Measurements from ENCODE around the gene MOSPD2.

The MOSPD2 gene

GRCh38 chrX:14837155-14837554 is 36.1 kb upstream of the MOSPD2 start:
- POLR2A ChIA-PET (ENCODE audit: low non-redundant PET) = no interaction called here

DNA sequence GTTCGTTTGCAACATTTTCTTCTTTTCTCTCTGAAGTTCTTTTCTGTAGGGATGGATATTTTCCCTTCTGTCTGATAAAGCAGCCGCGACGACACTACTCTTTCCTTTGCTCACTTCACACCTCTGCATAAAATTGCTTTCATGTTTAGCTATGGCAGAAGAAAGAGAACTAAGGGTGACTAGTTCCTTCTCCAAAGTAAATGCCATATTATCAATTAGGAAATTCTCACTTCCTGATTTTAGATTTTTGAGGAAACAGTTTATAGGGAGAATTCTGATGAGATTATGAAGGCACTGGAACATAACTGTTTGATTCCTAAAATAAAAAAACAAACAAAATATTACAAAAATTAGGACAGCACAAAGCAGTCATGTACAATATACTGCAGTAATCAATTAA is 29.6 kb upstream of the MOSPD2 start:
- no peak overlapping the region for H3K27ac ChIP-seq
- CTCF ChIA-PET = no interaction called here
- no peak for DNase-seq (ENCODE audit: low spot score)
- POLR2A ChIA-PET (ENCODE audit: low non-redundant PET) = no interaction called here
- TF ChIP-seq, protein P1, sequence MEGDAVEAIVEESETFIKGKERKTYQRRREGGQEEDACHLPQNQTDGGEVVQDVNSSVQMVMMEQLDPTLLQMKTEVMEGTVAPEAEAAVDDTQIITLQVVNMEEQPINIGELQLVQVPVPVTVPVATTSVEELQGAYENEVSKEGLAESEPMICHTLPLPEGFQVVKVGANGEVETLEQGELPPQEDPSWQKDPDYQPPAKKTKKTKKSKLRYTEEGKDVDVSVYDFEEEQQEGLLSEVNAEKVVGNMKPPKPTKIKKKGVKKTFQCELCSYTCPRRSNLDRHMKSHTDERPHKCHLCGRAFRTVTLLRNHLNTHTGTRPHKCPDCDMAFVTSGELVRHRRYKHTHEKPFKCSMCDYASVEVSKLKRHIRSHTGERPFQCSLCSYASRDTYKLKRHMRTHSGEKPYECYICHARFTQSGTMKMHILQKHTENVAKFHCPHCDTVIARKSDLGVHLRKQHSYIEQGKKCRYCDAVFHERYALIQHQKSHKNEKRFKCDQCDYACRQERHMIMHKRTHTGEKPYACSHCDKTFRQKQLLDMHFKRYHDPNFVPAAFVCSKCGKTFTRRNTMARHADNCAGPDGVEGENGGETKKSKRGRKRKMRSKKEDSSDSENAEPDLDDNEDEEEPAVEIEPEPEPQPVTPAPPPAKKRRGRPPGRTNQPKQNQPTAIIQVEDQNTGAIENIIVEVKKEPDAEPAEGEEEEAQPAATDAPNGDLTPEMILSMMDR (conservative IDR thresholded peaks at IDR 0.05; ENCODE audit: low read depth) = no peak

More at GRCh38 chrX:14837155-14837554, 36.1 kb upstream of the MOSPD2 start:
- TF ChIP-seq, protein P1 (conservative IDR thresholded peaks at IDR 0.05; ENCODE audit: low read depth) = no peak
- CTCF ChIA-PET = no interaction called here
- H3K27ac ChIP-seq = no peak overlapping the region
- DNase-seq (ENCODE audit: low spot score) = no peak

DNA sequence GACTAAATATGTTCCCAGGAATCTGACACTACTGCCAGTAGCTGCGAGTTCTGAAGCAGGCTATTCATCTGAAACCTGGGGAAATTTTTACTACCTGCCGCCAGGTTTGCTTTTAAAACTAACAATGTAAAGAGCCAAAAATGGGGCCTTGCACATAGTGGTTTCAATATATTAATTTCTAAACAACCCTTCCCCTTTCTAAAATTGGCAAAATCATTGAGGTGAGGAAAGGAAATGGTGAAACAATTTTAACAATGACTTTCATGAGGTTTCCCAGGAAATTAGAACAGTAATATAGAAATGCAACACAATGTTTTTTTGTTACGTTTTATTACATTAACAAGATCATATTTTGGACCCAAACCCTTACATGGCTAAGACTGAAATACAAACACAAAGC is 21.7 kb upstream of the MOSPD2 start:
- ChIA-PET CTCF (no interaction called here), POLR2A (ENCODE audit: low non-redundant PET) (no interaction called here)
- no peak for DNase-seq (ENCODE audit: low spot score)
- H3K27ac ChIP-seq = no peak overlapping the region
- TF ChIP-seq, protein P1 (conservative IDR thresholded peaks at IDR 0.05; ENCODE audit: low read depth) = no peak

DNA sequence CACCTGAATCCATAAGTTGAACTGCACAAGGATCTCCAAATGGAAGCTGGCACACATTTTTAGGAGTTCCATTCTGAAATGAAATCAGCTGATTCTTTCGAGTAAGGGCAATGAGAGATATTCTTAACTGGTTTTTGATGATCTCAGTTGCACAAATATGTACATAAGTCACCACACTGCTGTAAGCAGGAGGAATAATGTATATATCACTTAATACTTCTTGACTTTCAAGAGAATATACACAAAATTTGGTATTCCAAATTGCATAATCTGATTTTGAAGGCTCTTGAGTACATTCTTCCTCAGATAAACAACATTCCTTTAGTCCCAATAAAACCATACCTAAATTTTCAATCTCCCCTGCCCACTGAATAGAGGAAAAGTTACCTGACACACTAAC is 8.6 kb upstream of the MOSPD2 start:
- ChIA-PET CTCF (no interaction called here), POLR2A (ENCODE audit: low non-redundant PET) (no interaction called here)
- DNase-seq (ENCODE audit: low spot score) = no peak
- H3K27ac ChIP-seq = no peak overlapping the region
- TF ChIP-seq, protein P1 (conservative IDR thresholded peaks at IDR 0.05; ENCODE audit: low read depth) = no peak

DNA sequence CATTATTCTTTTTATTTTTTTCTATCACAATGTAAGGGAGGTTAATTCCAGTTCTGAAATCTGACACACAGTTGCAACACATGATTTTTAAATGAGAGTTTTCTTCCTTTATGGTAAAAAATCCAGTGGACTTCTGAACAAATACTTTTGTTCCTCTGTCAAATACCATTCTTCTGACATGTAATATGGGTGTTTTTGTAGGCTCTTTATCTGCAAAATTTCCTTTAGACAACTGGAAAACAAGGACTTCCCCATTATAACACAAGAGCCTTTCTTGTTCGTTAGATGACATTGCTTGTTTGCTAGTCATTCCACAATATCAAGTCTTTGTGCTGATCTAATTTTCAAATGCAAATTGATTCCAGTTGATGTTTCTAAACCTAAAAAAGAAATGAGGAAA is 8.0 kb upstream of the MOSPD2 start:
- TF ChIP-seq, protein P1 (conservative IDR thresholded peaks at IDR 0.05; ENCODE audit: low read depth) = no peak
- no peak overlapping the region for H3K27ac ChIP-seq
- ChIA-PET CTCF (no interaction called here), POLR2A (ENCODE audit: low non-redundant PET) (no interaction called here)
- DNase-seq (ENCODE audit: low spot score) = no peak

- CTCF ChIA-PET = no interaction called here
- no peak for DNase-seq (ENCODE audit: low spot score)
Measured at GRCh38 chrX:14871767-14872166, 1.5 kb upstream of the MOSPD2 start.

More at GRCh38 chrX:14871767-14872166, 1.5 kb upstream of the MOSPD2 start:
- TF ChIP-seq, protein P1 (conservative IDR thresholded peaks at IDR 0.05; ENCODE audit: low read depth) = no peak
- POLR2A ChIA-PET (ENCODE audit: low non-redundant PET) = no interaction called here
- H3K27ac ChIP-seq = no peak overlapping the region

All from RWPE1 (cell line).